ENCODE data around the gene TMEM151B.

The TMEM151B gene

DNA sequence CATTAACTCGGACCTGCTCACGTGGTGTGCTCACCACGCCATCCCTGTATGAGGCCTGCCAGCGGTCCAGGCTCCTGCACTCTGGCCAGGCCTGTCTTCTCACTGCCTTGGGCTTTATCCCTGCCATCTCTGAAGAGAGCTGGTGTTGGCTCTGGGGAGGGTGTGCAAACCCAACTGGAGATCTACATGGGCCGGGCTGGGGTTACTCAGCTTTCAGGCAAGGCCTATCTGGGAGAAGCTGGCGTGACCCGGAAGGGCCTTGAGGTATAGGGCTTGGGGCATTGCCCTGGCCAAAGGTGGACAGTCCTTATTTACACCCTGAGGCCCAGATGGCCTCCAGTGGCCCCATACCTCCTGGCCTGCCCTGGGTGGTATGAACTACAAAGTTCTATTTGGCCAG is 41.8 kb upstream of the TMEM151B start:
- H3K4me3 ChIP-seq (ENCODE audit: low read length), result no peak overlapping the region
- no peaks in the 10 kb centered on the region for H3K9me3 ChIP-seq (replicated peaks; ENCODE audit: insufficient read depth, low read length)
- H3K79me2 ChIP-seq (ENCODE audit: low read length), result peaks cover 45% of the 10 kb centered on the region
- no peaks in the 10 kb centered on the region for H3K9me2 ChIP-seq (replicated peaks; ENCODE audit: insufficient read depth, low read length)
- peaks cover 8% of the 10 kb centered on the region for H3K4me1 ChIP-seq (ENCODE audit: low read length)
- H3K4me2 ChIP-seq (ENCODE audit: low read depth, low read length), result no peak overlapping the region
- no peak overlapping the region for H3K9ac ChIP-seq (ENCODE audit: low read length)
- H2AFZ ChIP-seq (ENCODE audit: low read length), result no peak overlapping the region
- H3K27me3 ChIP-seq (replicated peaks; ENCODE audit: insufficient read depth, low read length), result no peaks in the 10 kb centered on the region
- DNase-seq, result no peak
- no peaks in the 10 kb centered on the region for H4K20me1 ChIP-seq (ENCODE audit: insufficient read depth, low read length)
- no peaks in the 10 kb centered on the region; the same call in 1 of the 2 replicates for H3K36me3 ChIP-seq (replicated peaks; ENCODE audit: insufficient read depth, low read length)
- H3K27ac ChIP-seq (ENCODE audit: low read length), result no peak overlapping the region
- TF ChIP-seq EZH2 (optimal IDR thresholded peaks at IDR 0.05; ENCODE audit: low read depth, low read length) (no peak), EZH2phosphoT487 (IDR thresholded peaks at IDR 0.05; ENCODE audit: low read length) (no peak)
- TF ChIP-seq, protein P1, sequence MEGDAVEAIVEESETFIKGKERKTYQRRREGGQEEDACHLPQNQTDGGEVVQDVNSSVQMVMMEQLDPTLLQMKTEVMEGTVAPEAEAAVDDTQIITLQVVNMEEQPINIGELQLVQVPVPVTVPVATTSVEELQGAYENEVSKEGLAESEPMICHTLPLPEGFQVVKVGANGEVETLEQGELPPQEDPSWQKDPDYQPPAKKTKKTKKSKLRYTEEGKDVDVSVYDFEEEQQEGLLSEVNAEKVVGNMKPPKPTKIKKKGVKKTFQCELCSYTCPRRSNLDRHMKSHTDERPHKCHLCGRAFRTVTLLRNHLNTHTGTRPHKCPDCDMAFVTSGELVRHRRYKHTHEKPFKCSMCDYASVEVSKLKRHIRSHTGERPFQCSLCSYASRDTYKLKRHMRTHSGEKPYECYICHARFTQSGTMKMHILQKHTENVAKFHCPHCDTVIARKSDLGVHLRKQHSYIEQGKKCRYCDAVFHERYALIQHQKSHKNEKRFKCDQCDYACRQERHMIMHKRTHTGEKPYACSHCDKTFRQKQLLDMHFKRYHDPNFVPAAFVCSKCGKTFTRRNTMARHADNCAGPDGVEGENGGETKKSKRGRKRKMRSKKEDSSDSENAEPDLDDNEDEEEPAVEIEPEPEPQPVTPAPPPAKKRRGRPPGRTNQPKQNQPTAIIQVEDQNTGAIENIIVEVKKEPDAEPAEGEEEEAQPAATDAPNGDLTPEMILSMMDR (IDR thresholded peaks at IDR 0.05; ENCODE audit: low read length), result no peak
- H3F3A ChIP-seq (ENCODE audit: insufficient read depth, low read length), result no peaks in the 10 kb centered on the region; the same call in 1 of the 2 replicates

DNA sequence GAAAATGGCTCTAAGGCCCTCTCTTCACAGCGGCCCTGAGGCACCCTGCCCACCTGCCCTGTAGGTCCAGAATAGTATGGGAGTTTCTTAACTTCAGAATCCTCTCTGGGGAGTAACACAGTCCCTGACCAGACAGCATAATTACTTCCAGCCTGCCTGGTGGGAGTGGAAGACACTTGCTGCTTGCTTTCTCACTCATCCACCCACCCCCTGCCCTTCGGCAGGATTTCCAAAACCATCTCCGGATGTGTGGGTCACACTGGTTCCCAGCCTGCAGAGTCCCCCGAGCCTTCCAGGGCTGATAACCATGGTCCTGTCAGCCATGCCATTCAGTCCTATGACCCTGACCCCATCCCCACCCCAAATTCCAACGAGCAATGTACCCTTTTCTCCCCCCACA is 41.4 kb upstream of the TMEM151B start:
- Histone ChIP-seq H3K9ac (ENCODE audit: low read length) (no peak overlapping the region), H3K27ac (ENCODE audit: low read length) (no peak overlapping the region), H3K79me2 (ENCODE audit: low read length) (peaks cover 43% of the 10 kb centered on the region), H3K4me3 (ENCODE audit: low read length) (no peak overlapping the region), H3F3A (ENCODE audit: insufficient read depth, low read length) (no peaks in the 10 kb centered on the region; the same call in 1 of the 2 replicates), H3K4me1 (ENCODE audit: low read length) (peaks cover 8% of the 10 kb centered on the region), H3K27me3 (replicated peaks; ENCODE audit: insufficient read depth, low read length) (no peaks in the 10 kb centered on the region), H4K20me1 (ENCODE audit: insufficient read depth, low read length) (no peaks in the 10 kb centered on the region), H3K4me2 (ENCODE audit: low read depth, low read length) (no peak overlapping the region), H3K9me3 (replicated peaks; ENCODE audit: insufficient read depth, low read length) (no peaks in the 10 kb centered on the region), H3K36me3 (replicated peaks; ENCODE audit: insufficient read depth, low read length) (no peaks in the 10 kb centered on the region; the same call in 1 of the 2 replicates), H2AFZ (ENCODE audit: low read length) (no peak overlapping the region), H3K9me2 (replicated peaks; ENCODE audit: insufficient read depth, low read length) (no peaks in the 10 kb centered on the region)
- TF ChIP-seq, protein P1 (IDR thresholded peaks at IDR 0.05; ENCODE audit: low read length), result no peak
- TF ChIP-seq EZH2phosphoT487 (IDR thresholded peaks at IDR 0.05; ENCODE audit: low read length), result no peak
- no peak for TF ChIP-seq EZH2 (optimal IDR thresholded peaks at IDR 0.05; ENCODE audit: low read depth, low read length)
- no peak for DNase-seq

DNA sequence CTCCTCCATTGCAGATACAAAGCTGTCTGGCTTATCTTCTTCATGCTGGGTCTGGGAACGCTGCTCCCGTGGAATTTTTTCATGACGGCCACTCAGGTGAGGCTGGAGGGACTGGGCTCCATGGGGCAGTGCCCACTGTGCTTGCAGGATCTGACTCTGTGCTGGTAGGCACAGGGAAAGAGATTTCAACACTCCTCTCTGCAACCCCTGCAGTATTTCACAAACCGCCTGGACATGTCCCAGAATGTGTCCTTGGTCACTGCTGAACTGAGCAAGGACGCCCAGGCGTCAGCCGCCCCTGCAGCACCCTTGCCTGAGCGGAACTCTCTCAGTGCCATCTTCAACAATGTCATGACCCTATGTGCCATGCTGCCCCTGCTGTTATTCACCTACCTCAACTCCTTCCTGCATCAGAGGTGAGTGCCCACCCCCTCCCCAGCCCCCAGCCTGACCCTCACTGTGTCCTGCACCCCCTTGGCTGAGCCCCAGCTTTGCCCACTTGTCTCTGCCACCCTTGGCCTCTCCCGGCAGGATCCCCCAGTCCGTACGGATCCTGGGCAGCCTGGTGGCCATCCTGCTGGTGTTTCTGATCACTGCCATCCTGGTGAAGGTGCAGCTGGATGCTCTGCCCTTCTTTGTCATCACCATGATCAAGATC is 40.7 kb upstream of the TMEM151B start:
- DNase-seq, result no peak
- H4K20me1 ChIP-seq (ENCODE audit: insufficient read depth, low read length), result no peaks in the 10 kb centered on the region
- H3K9me2 ChIP-seq (replicated peaks; ENCODE audit: insufficient read depth, low read length), result no peaks in the 10 kb centered on the region
- H3K27me3 ChIP-seq (replicated peaks; ENCODE audit: insufficient read depth, low read length), result no peaks in the 10 kb centered on the region
- no peak overlapping the region for H3K9ac ChIP-seq (ENCODE audit: low read length)
- H3K79me2 ChIP-seq (ENCODE audit: low read length), result peaks cover 36% of the 10 kb centered on the region
- no peak overlapping the region for H2AFZ ChIP-seq (ENCODE audit: low read length)
- H3K27ac ChIP-seq (ENCODE audit: low read length), result no peak overlapping the region
- no peaks in the 10 kb centered on the region for H3F3A ChIP-seq (ENCODE audit: insufficient read depth, low read length)
- H3K4me3 ChIP-seq (ENCODE audit: low read length), result no peak overlapping the region
- no peaks in the 10 kb centered on the region for H3K9me3 ChIP-seq (replicated peaks; ENCODE audit: insufficient read depth, low read length)
- peaks cover 5% of the 10 kb centered on the region for H3K4me1 ChIP-seq (ENCODE audit: low read length)
- no peak overlapping the region for H3K4me2 ChIP-seq (ENCODE audit: low read depth, low read length)
- TF ChIP-seq, protein P1 (IDR thresholded peaks at IDR 0.05; ENCODE audit: low read length), result no peak
- TF ChIP-seq EZH2 (optimal IDR thresholded peaks at IDR 0.05; ENCODE audit: low read depth, low read length), result no peak
- no peak for TF ChIP-seq EZH2phosphoT487 (IDR thresholded peaks at IDR 0.05; ENCODE audit: low read length)
- no peaks in the 10 kb centered on the region; the same call in 1 of the 2 replicates for H3K36me3 ChIP-seq (replicated peaks; ENCODE audit: insufficient read depth, low read length)

Measured in MM.1S (cell line).